Esophagus muscularis mucosa (tissue), 4 donors: ENCODE data around the gene RGS4. TPM values are rescaled to one million over a fixed set of nuclear protein-coding genes. Genes with fewer than 3 reads are reported as not detected.

Source experiments
- DNase-seq: peaks from one replicate; pipeline ENCODE4 v3.0.0-alpha.2; 2017; ENCODE audit errors: extremely low spot score
- H3K27ac ChIP-seq, 4 donors: fragments of 200-600 bp; sonication (generic); replicated peaks in 1 of 4; 1 replicate in 3 of 4; 2 replicates in 1 of 4; pipeline ENCODE4 v1.5.1; 2016 to 2019; ENCODE audit warnings: mild to moderate bottlenecking in 1 of 4
- H3K27me3 ChIP-seq, 4 donors: fragments of 200-600 bp; sonication (generic); one replicate each; pipeline versions ENCODE4 v1.5.1 to v1.6.0; 2016 to 2019
- H3K36me3 ChIP-seq, 4 donors: fragments of 200-600 bp; sonication (generic); one replicate each; pipeline ENCODE4 v1.5.1; 2016 to 2019
- H3K4me1 ChIP-seq, 4 donors: fragments of 200-600 bp; sonication (generic); one replicate each; pipeline ENCODE4 v1.5.1; 2016 to 2019
- H3K4me3 ChIP-seq, 4 donors: fragments of 200-600 bp; sonication (generic); 1 replicate in 2 of 4; 2 replicates in 2 of 4; pipeline ENCODE4 v1.5.1; 2016 to 2019; ENCODE audit warnings: mild to moderate bottlenecking in 4 of 4, moderate library complexity in 1 of 4
- H3K9me3 ChIP-seq, 4 donors: fragments of 200-600 bp; sonication (generic); 1 replicate in 3 of 4; 2 replicates in 1 of 4; pipeline ENCODE4 v1.5.1; 2016 to 2019
- CTCF ChIP-seq, 3 experiments: fragments of 200-600 bp in 2 of 3; fragments of 450-650 bp in 1 of 3; sonication (generic) in 2 of 3; IDR thresholded peaks; one replicate each; pipeline ENCODE4 v1.5.1; 2017 to 2019; ENCODE audit warnings: antibody characterized with exemption in 3 of 3, mild to moderate bottlenecking in 2 of 3, moderate library complexity in 1 of 3
- EP300 ChIP-seq: sonication (generic); formaldehyde crosslinking; IDR thresholded peaks from one replicate; pipeline ENCODE4 v1.6.1; 2017; ENCODE audit warnings: antibody characterized with exemption
- POLR2A ChIP-seq: fragments of 450-650 bp; IDR thresholded peaks from one replicate; pipeline ENCODE4 v1.6.1; 2017; ENCODE audit warnings: antibody characterized with exemption, moderate library complexity, mild to moderate bottlenecking, low read depth
- POLR2AphosphoS5 ChIP-seq, 2 donors: sonication (generic); formaldehyde crosslinking; IDR thresholded peaks; one replicate each; pipeline ENCODE4 v1.6.1; 2017; ENCODE audit warnings: antibody characterized with exemption in 2 of 2
- WGBS: methylation state at CpG from one replicate; pipeline ENCODE4 v1.1.5; 2018; 5-methylcytosine and 5-hydroxymethylcytosine counted together
- intact Hi-C: fragments of 100-400 bp; cut with DNase I; formaldehyde crosslinking; loops from one replicate; pipeline ENCODE4 v1.15.1; 2023
- total RNA-seq, 4 donors: library from RNA; depleted of rRNA; stranded (reverse); fragments of >200 nt; gene quantifications; one replicate each; pipeline versions ENCODE4 v1.1.0 to v1.2.1, GENCODE V29; 2016

RGS4 gene
- total RNA-seq, 4 donors from 2014 or later = 15.8 to 39.9 (median 24.0) TPM

- H3K27me3 ChIP-seq = no peaks in the 10 kb centered on the region
- H3K9me3 ChIP-seq = no peaks in the 10 kb centered on the region
- WGBS = 69% methylated on average over 2 of the region's 2 CpGs
- intact Hi-C loops = no loop called here
- no peak overlapping the region for H3K4me3 ChIP-seq
- H3K4me1 ChIP-seq = no peaks in the 10 kb centered on the region
- H3K36me3 ChIP-seq = no peaks in the 10 kb centered on the region
- no peak overlapping the region for H3K27ac ChIP-seq
- no peak for DNase-seq
- TF ChIP-seq POLR2A = no peak
- no peak for TF ChIP-seq CTCF (IDR thresholded peaks at IDR 0.05)
- TF ChIP-seq POLR2AphosphoS5 (IDR thresholded peaks at IDR 0.05) = no peak
- TF ChIP-seq EP300 = no peak
Measured at GRCh38 chr1:163055005-163055404, 14.2 kb upstream of the RGS4 start.

GRCh38 chr1:163055531-163055930, 13.6 kb upstream of the RGS4 start:
- DNase-seq = no peak
- TF ChIP-seq CTCF (IDR thresholded peaks at IDR 0.05) (no peak), EP300 (no peak), POLR2A (no peak), POLR2AphosphoS5 (IDR thresholded peaks at IDR 0.05) (no peak)
- no peaks in the 10 kb centered on the region for H3K36me3 ChIP-seq
- 69% methylated on average over 4 of the region's 4 CpGs for WGBS
- no peak overlapping the region for H3K4me3 ChIP-seq
- no peaks in the 10 kb centered on the region for H3K27me3 ChIP-seq
- no peaks in the 10 kb centered on the region for H3K9me3 ChIP-seq
- no peak overlapping the region for H3K27ac ChIP-seq
- intact Hi-C loops = no loop called here
- no peaks in the 10 kb centered on the region for H3K4me1 ChIP-seq

GRCh38 chr1:163056831-163057230, 12.3 kb upstream of the RGS4 start:
- no peak for DNase-seq
- Histone ChIP-seq H3K4me3 (no peak overlapping the region), H3K36me3 (no peaks in the 10 kb centered on the region), H3K9me3 (no peaks in the 10 kb centered on the region), H3K27me3 (no peaks in the 10 kb centered on the region), H3K27ac (no peak overlapping the region), H3K4me1 (no peaks in the 10 kb centered on the region)
- no peak for TF ChIP-seq EP300
- no peak for TF ChIP-seq CTCF (IDR thresholded peaks at IDR 0.05)
- no peak for TF ChIP-seq POLR2AphosphoS5 (IDR thresholded peaks at IDR 0.05)
- no peak for TF ChIP-seq POLR2A
- intact Hi-C loops = no loop called here

- no peak for DNase-seq
- Histone ChIP-seq H3K27ac (no peak overlapping the region), H3K36me3 (no peaks in the 10 kb centered on the region), H3K4me1 (no peaks in the 10 kb centered on the region), H3K9me3 (no peaks in the 10 kb centered on the region), H3K27me3 (no peaks in the 10 kb centered on the region), H3K4me3 (no peak overlapping the region)
- TF ChIP-seq POLR2A (no peak), CTCF (IDR thresholded peaks at IDR 0.05) (no peak), POLR2AphosphoS5 (IDR thresholded peaks at IDR 0.05) (no peak), EP300 (no peak)
- 91% methylated on average over 1 of the region's 1 CpG for WGBS
- intact Hi-C loops = loop anchor here (5.0 kb wide), 1 partner anchor 183 kb away; no protein-coding TSS in a partner anchor
Measured at GRCh38 chr1:163060343-163061007, 8.7 kb upstream of the RGS4 start.

GRCh38 chr1:163063143-163063542, 6.0 kb upstream of the RGS4 start:
- no peak for DNase-seq
- intact Hi-C loops = loop anchor here (5.0 kb wide), 1 partner anchor 186 kb away; no protein-coding TSS in a partner anchor
- Histone ChIP-seq H3K36me3 (no peaks in the 10 kb centered on the region), H3K4me1 (no peaks in the 10 kb centered on the region), H3K9me3 (no peaks in the 10 kb centered on the region), H3K27ac (no peak overlapping the region), H3K4me3 (no peak overlapping the region), H3K27me3 (no peaks in the 10 kb centered on the region)
- TF ChIP-seq POLR2AphosphoS5 (IDR thresholded peaks at IDR 0.05) (no peak), CTCF (IDR thresholded peaks at IDR 0.05) (no peak), POLR2A (no peak), EP300 (no peak)
